Naive thymus-derived CD8-positive, alpha-beta T cell (primary cell): ENCODE measurements around the gene AHDC1. TPM values are rescaled to one million over a fixed set of nuclear protein-coding genes. Genes with fewer than 3 reads are reported as not detected.

Source experiments
- ATAC-seq, 2 donors: fragments of 150-1000 bp; cut with Tn5 transposase in 1 of 2; sonication (Bioruptor Pico), chemical (Tn5 transposase) in 1 of 2; 1 replicate in 1 of 2; 2 replicates in 1 of 2; pipeline ENCODE4 v1.10.0; 2021; ENCODE audit warnings: mild to moderate bottlenecking in 2 of 2, moderate library complexity in 2 of 2
- POLR2A ChIA-PET: fragments of 350-600 bp; sonication (Branson Sonifier 250); formaldehyde crosslinking; loops from one replicate; lab custom pipeline; 2021; ENCODE audit warnings: antibody characterized with exemption; lab: Charles Lee
- DNase-seq, 10 donors: peaks; one replicate each; pipeline versions ENCODE4 v3.0.0 to v3.0.0-alpha.2; 2020 to 2022
- H3K27ac Mint-ChIP-seq, 10 donors: one replicate each; pipeline ENCODE4 v1.8.0; 2020 to 2022; ENCODE audit warnings: mild to moderate bottlenecking in 10 of 10, mixed read lengths in 10 of 10, moderate library complexity in 4 of 10, inconsistent platforms in 1 of 10
- H3K27me3 Mint-ChIP-seq, 5 donors: one replicate each; pipeline ENCODE4 v1.8.0; 2021 to 2022; ENCODE audit warnings: mixed read lengths in 5 of 5
- H3K36me3 Mint-ChIP-seq, 3 donors: one replicate each; pipeline ENCODE4 v1.8.0; 2020 to 2022; ENCODE audit warnings: mixed read lengths in 3 of 3, mild to moderate bottlenecking in 2 of 3, inconsistent platforms in 1 of 3
- H3K4me1 Mint-ChIP-seq, 4 donors: one replicate each; pipeline ENCODE4 v1.8.0; 2021 to 2022; ENCODE audit warnings: mixed read lengths in 4 of 4
- H3K4me3 Mint-ChIP-seq, 10 donors: one replicate each; pipeline ENCODE4 v1.8.0; 2020 to 2022; ENCODE audit warnings: mild to moderate bottlenecking in 10 of 10, mixed read lengths in 10 of 10, moderate library complexity in 6 of 10, inconsistent platforms in 1 of 10
- H3K9me3 Mint-ChIP-seq, 9 donors: one replicate each; pipeline ENCODE4 v1.8.0; 2020 to 2022; ENCODE audit warnings: mixed read lengths in 9 of 9, mild to moderate bottlenecking in 3 of 9, inconsistent platforms in 1 of 9, moderate library complexity in 1 of 9
- polyA plus RNA-seq, 3 donors: library from polyadenylated mRNA; unstranded; fragments of 300-500 nt; fragmentation: Illumina TruSeq; gene quantifications; one replicate each; pipeline ENCODE4 v1.2.3, GENCODE V29; 2021
- total RNA-seq, 8 experiments: library from RNA in 2 of 8; stranded (reverse) in 2 of 8; gene quantifications; one replicate each; pipeline ENCODE4 v1.2.3 and lab custom pipeline; 2021 to 2026

Gene AHDC1
- total and polyA plus RNA-seq, 5 experiments from 2014 or later = 0.57 to 24.7 (median 2.4) TPM

GRCh38 chr1:27522432-27523336, 81.3 kb downstream of the AHDC1 start:
- DNase-seq = peak; percentile 45 to 87 (median 76)
- ATAC-seq = peak; percentile 48 to 62
- POLR2A ChIA-PET = interaction anchor here (0.6 to 10.8 kb wide), 21 partner anchors 8 to 181 kb away, joined by 3 to 144 read pairs (median 6); partner anchors contain the start of genes AHDC1, SYTL1 and WASF2
- peak overlapping the region; percentile 91 to 99 (median 96) for H3K4me3 Mint-ChIP-seq
- peak overlapping the region; percentile 94 to 99 (median 98) for H3K27ac Mint-ChIP-seq
- no peaks in the 10 kb centered on the region for H3K9me3 Mint-ChIP-seq
- peaks cover 56 to 93% (median 85%) of the 10 kb centered on the region in 4 donors for H3K4me1 Mint-ChIP-seq
- H3K27me3 Mint-ChIP-seq = no peaks in the 10 kb centered on the region
- H3K36me3 Mint-ChIP-seq = no peaks in the 10 kb centered on the region

GRCh38 chr1:27521861-27522431, 82.0 kb downstream of the AHDC1 start:
- peak overlapping the region; percentile 94 to 99 (median 98) for H3K27ac Mint-ChIP-seq
- H3K27me3 Mint-ChIP-seq = no peaks in the 10 kb centered on the region
- H3K36me3 Mint-ChIP-seq = no peaks in the 10 kb centered on the region
- peak in 2 of 10 donors; percentile 31 for DNase-seq
- POLR2A ChIA-PET = interaction anchor here (0.6 to 10.8 kb wide), 16 partner anchors 8 to 141 kb away, joined by 3 to 144 read pairs (median 5); partner anchors contain the start of genes AHDC1 and WASF2
- ATAC-seq = peak; percentile 4 to 18
- H3K4me1 Mint-ChIP-seq = peaks cover 60 to 95% (median 85%) of the 10 kb centered on the region in 4 donors
- no peaks in the 10 kb centered on the region for H3K9me3 Mint-ChIP-seq
- H3K4me3 Mint-ChIP-seq = peak overlapping the region; percentile 91 to 99 (median 96)

- Mint-ChIP-seq H3K4me3 (peak overlapping the region; percentile 91 to 99 (median 96)), H3K4me1 (peaks cover 55 to 93% (median 79%) of the 10 kb centered on the region in 4 donors)
- POLR2A ChIA-PET = interaction anchor here (0.6 to 10.8 kb wide), 20 partner anchors 9 to 1746 kb away, joined by 3 to 144 read pairs (median 5); partner anchors contain the start of genes AHDC1 and WASF2
Measured at GRCh38 chr1:27521336-27521831, 82.6 kb downstream of the AHDC1 start.

GRCh38 chr1:27520651-27521050, 83.3 kb downstream of the AHDC1 start:
- Mint-ChIP-seq H3K36me3 (no peaks in the 10 kb centered on the region), H3K4me3 (peak overlapping the region; percentile 91 to 99 (median 96))
- POLR2A ChIA-PET = interaction anchor here (0.6 to 10.8 kb wide), 16 partner anchors 10 to 1746 kb away, joined by 3 to 144 read pairs (median 5); partner anchors contain the start of genes AHDC1 and WASF2

More at GRCh38 chr1:27521336-27521831, 82.6 kb downstream of the AHDC1 start:
- Mint-ChIP-seq H3K27me3 (no peaks in the 10 kb centered on the region), H3K9me3 (no peaks in the 10 kb centered on the region), H3K36me3 (no peaks in the 10 kb centered on the region), H3K27ac (peak overlapping the region; percentile 94 to 99 (median 98))
- DNase-seq = peak; percentile 45 to 80 (median 61)
- peak; percentile 32 to 46 for ATAC-seq

GRCh38 chr1:27519331-27520258, 84.3 kb downstream of the AHDC1 start:
- peaks cover 43 to 75% (median 62%) of the 10 kb centered on the region in 4 donors for H3K4me1 Mint-ChIP-seq
- H3K4me3 Mint-ChIP-seq = peak overlapping the region in 7 of 10 donors; percentile 12 to 98 (median 47)
- POLR2A ChIA-PET = interaction anchor here (0.6 to 10.8 kb wide), 3 partner anchors 12 to 1366 kb away, joined by 3 to 144 read pairs (median 6); partner anchors contain the start of gene WASF2
- H3K36me3 Mint-ChIP-seq = no peaks in the 10 kb centered on the region
- DNase-seq (no peak), ATAC-seq (no peak)
- no peaks in the 10 kb centered on the region for H3K9me3 Mint-ChIP-seq
- H3K27ac Mint-ChIP-seq = peak overlapping the region; percentile 94 to 99 (median 98)
- H3K27me3 Mint-ChIP-seq = no peaks in the 10 kb centered on the region

More at GRCh38 chr1:27520651-27521050, 83.3 kb downstream of the AHDC1 start:
- DNase-seq (no peak), ATAC-seq (no peak)
- Mint-ChIP-seq H3K4me1 (peaks cover 48 to 86% (median 72%) of the 10 kb centered on the region in 4 donors), H3K9me3 (no peaks in the 10 kb centered on the region), H3K27me3 (no peaks in the 10 kb centered on the region), H3K27ac (peak overlapping the region; percentile 94 to 99 (median 98))

GRCh38 chr1:27518808-27519207, 85.1 kb downstream of the AHDC1 start:
- POLR2A ChIA-PET = interaction anchor here (10.8 kb wide), 1 partner anchor 28 kb away, joined by 144 read pairs; the partner anchor contains the start of gene WASF2
- peak overlapping the region in 9 of 10 donors; percentile 17 to 88 (median 74) for H3K27ac Mint-ChIP-seq
- no peaks in the 10 kb centered on the region for H3K9me3 Mint-ChIP-seq
- H3K36me3 Mint-ChIP-seq = no peaks in the 10 kb centered on the region
- no peak for ATAC-seq
- no peaks in the 10 kb centered on the region for H3K27me3 Mint-ChIP-seq
- no peak for DNase-seq
- H3K4me1 Mint-ChIP-seq = peaks cover 37 to 67% (median 54%) of the 10 kb centered on the region in 4 donors
- H3K4me3 Mint-ChIP-seq = peak overlapping the region in 2 of 10 donors; percentile 11 to 25

GRCh38 chr1:27517907-27518718, 85.8 kb downstream of the AHDC1 start:
- POLR2A ChIA-PET = interaction anchor here (0.5 to 10.8 kb wide), 3 partner anchors 10 to 49 kb away, joined by 3 to 144 read pairs (median 3); partner anchors contain the start of gene WASF2
- H3K27me3 Mint-ChIP-seq = no peaks in the 10 kb centered on the region
- peak overlapping the region in 8 of 10 donors; percentile 24 to 75 (median 54) for H3K4me3 Mint-ChIP-seq
- peaks cover 33 to 60% (median 51%) of the 10 kb centered on the region in 4 donors for H3K4me1 Mint-ChIP-seq
- peak overlapping the region; percentile 21 to 93 (median 88) for H3K27ac Mint-ChIP-seq
- H3K36me3 Mint-ChIP-seq = no peaks in the 10 kb centered on the region
- DNase-seq = no peak
- no peak for ATAC-seq
- H3K9me3 Mint-ChIP-seq = no peaks in the 10 kb centered on the region

- ATAC-seq = no peak
- Mint-ChIP-seq H3K9me3 (no peaks in the 10 kb centered on the region), H3K27ac (peak overlapping the region in 9 of 10 donors; percentile 7 to 93 (median 55)), H3K27me3 (no peaks in the 10 kb centered on the region), H3K36me3 (no peaks in the 10 kb centered on the region), H3K4me1 (peaks cover 26 to 52% (median 44%) of the 10 kb centered on the region in 4 donors), H3K4me3 (peak overlapping the region in 6 of 10 donors; percentile 34 to 66 (median 42))
- POLR2A ChIA-PET = interaction anchor here (0.9 to 1.5 kb wide), 2 partner anchors 9 to 11 kb away, joined by 3 to 4 read pairs; no protein-coding TSS in a partner anchor
- no peak for DNase-seq
Measured at GRCh38 chr1:27517301-27517700, 86.6 kb downstream of the AHDC1 start.

- no peak for ATAC-seq
- H3K27me3 Mint-ChIP-seq = no peaks in the 10 kb centered on the region
- H3K27ac Mint-ChIP-seq = peak overlapping the region in 2 of 10 donors; percentile 9 to 65
- no peaks in the 10 kb centered on the region for H3K36me3 Mint-ChIP-seq
- H3K4me3 Mint-ChIP-seq = no peak overlapping the region
- no peaks in the 10 kb centered on the region for H3K9me3 Mint-ChIP-seq
- DNase-seq = no peak
- POLR2A ChIA-PET = interaction anchor here (1.3 kb wide), 1 partner anchor 12 kb away, joined by 6 read pairs; no protein-coding TSS in a partner anchor
- peaks cover 19 to 35% (median 30%) of the 10 kb centered on the region in 4 donors for H3K4me1 Mint-ChIP-seq
Measured at GRCh38 chr1:27515626-27516025, 88.3 kb downstream of the AHDC1 start.

GRCh38 chr1:27513958-27514357, 90.0 kb downstream of the AHDC1 start:
- H3K27me3 Mint-ChIP-seq = no peaks in the 10 kb centered on the region
- peak overlapping the region in 1 of 10 donors; percentile 34 for H3K27ac Mint-ChIP-seq
- POLR2A ChIA-PET = no interaction called here
- no peaks in the 10 kb centered on the region for H3K9me3 Mint-ChIP-seq
- H3K4me1 Mint-ChIP-seq = peaks cover 13 to 24% (median 20%) of the 10 kb centered on the region in 4 donors
- DNase-seq (no peak), ATAC-seq (no peak)
- H3K4me3 Mint-ChIP-seq = no peak overlapping the region
- H3K36me3 Mint-ChIP-seq = no peaks in the 10 kb centered on the region
